NK-92 treated with Interleukin-12 subunit alpha and Interleukin-12 subunit beta, amount 100 ng/mL, for 24 hours (cell line): ENCODE data around the gene NOTCH4.
"Not testable (repeated sequence)": the region's sequence is repeated elsewhere in the genome, so short reads cannot be mapped to it uniquely, and the experiment has no call there.

ENCODE experiments used
- DNase-seq: peaks from one replicate; lab custom pipeline; 2025; lab: John Stamatoyannopoulos, UW

NOTCH4 gene

GRCh38 chr6:32193096-32193495 lies 30.8 kb downstream of the NOTCH4 start:
- not testable (repeated sequence) for DNase-seq

DNA sequence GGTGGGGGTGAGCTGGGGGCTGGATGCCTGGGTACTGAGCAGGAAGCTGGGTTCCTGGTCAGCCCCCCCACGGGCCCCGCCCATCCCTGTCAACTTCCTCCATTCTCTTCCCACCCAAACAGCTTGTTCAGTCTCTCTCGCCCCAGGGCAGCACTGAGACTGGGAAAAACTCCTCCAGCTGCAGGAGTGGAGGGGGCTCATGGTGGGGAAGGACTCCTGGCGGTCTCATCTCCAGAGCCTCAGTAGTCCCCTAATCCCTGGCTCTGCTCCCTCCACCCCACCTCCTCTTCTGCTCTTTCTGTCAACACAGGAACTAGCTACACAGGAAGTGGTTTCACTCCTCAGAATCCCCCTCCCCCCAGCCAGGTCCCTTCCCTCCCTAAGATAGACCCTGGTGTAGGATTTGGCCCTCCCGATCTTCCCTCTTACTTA lies 31.2 kb downstream of the NOTCH4 start, which contains the start of gene GPSM3:
Gene GPSM3 (minus strand): TSS at position 36 of the 432 bp plus-strand sequence. CDS start 130 bp downstream, outside the sequence.
- DNase-seq: peak; percentile 63

- no peak for DNase-seq
These were observed 31.9 kb downstream of the NOTCH4 start for GRCh38 chr6:32191696-32192607.

DNA sequence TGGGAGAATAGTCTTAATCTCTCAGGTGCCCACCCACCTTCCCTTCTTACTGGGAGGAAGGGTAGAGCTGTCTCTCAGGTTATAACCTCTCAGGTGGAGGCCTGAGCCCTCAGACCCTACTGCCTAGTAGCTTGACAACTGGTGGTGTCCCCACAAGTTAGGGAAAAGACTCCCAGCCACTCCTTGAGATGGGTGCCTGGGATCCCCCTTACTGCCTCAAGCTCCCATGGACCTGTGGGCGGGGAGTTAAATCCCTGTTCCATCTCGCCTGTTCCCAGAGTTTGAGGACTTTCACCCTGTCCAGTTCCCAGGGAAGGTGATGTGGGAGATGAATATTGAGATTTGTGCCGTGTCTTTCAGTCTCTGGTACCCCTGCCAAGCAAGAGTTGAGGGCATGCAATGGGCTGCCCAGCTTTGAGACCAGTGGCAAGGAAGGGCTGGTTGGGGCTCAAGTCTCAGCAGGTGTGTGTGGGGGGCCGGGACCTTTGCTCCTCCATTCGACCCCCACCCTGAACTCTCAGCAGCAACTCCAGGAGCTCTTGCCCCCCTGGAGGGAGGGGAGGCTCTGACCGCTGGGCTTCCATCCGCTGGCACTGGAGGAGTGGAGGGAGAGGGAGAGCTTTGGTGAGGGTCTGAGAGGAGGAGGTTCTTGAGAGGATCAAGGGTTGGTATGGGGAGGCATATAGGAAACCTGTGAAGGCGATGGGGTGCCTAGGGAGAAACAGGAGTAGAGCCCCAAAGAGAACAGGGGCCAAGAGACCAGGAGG lies 32.8 kb downstream of the NOTCH4 start:
- no peak for DNase-seq

GRCh38 chr6:32190054-32190851 lies 33.6 kb downstream of the NOTCH4 start, which contains the start of gene PBX2:
Gene PBX2 (minus strand): TSS chr6:32190202. CDS start chr6:32189915, 287 bp downstream.
- peak; percentile 77 for DNase-seq

GRCh38 chr6:32189742-32190053 lies 34.2 kb downstream of the NOTCH4 start:
- no peak for DNase-seq

GRCh38 chr6:32189069-32189741 lies 34.7 kb downstream of the NOTCH4 start:
- DNase-seq: no peak

DNA sequence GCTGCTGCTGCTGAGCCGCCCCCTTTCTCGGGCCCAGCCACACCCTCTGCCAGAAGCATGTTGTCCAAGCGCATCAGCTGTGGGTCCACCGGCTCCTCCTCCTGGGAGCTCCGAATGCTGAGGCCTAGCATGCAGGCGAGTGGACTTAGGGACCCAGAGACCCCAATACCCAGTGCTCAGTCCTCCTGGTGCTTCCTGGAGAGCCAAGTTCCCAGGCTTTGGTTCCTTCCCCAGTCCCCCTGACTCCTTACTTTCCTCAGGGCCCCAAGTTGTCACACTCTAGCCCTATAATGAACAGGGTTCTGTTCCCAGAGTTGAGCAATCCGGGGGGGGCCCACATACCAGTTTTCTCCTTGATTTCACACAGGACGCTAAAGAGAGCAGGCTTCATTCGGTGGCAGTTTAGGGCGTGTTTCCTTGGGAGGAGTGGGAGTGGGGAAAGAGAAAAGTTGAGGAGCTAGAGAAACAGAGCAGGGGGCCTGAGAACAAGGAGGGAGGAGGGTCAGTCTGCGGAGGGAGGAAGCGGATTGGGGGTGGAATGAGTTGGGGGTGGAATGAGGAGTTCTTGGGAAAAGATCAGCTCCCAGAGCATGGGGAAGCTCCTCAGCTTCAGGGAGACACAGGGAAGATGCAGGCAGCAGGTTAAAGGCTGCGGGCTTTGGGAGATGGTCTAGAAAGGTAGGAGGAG lies 35.3 kb downstream of the NOTCH4 start:
- DNase-seq: no peak

GRCh38 chr6:32187725-32188380 lies 36.0 kb downstream of the NOTCH4 start:
- DNase-seq: not testable (repeated sequence)

DNA sequence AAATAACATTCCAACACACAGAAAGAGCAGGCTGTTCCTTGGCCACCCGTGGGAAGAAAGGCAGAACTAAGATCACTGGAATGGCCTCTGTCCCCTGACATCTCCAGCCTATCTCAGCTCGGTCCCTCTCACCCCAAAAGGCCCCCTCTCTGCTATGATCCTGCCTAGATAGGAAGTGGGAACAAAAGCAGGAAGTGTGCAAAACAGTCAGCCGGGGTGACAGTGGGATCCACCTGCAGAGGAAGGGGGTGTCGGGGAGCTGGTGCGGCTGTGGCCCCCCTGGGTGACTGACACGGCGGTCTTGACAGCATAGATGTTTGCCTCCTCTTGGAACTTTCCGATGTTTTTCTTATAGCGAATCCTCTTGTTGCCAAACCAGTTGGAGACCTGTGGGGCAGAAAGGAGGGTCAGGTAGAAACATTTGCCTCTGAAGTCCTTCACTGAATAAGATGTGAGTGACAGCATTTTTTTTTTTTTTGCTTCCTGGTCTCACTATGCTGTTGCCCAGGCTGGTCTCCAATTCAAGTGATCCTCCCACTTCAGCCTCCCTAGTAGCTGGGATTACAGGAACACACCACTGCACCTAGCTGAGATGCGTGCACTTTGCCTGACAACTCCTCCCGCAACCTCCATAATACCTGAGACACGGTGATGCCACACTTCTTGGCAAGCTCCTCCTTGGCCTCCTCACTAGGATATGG lies 36.7 kb downstream of the NOTCH4 start:
- no peak for DNase-seq

GRCh38 chr6:32186151-32186840 lies 37.6 kb downstream of the NOTCH4 start:
- DNase-seq: not testable (repeated sequence)

DNA sequence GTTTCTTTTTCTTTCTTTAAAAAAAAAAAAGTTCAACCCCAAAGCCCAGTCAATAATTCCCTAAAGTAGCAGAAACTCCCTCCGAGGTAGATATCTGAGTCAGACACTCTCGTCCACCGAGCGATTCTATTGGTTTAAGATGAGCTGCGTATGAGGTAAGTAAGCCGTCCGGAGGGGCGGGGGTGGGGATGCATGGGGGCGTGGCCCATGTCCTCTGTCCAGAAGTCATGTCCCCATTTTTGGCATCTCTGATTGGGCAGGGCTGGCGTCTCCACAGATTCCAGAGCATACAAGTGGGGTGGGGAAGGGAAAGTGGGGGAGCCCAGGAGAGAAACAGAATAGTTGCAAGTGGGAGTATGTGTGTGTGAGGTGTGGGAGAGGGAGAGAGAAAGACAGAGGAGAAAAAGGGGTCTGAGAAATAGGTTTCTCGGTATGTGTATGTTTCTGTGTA lies 38.2 kb downstream of the NOTCH4 start:
- not testable (repeated sequence) for DNase-seq

- DNase-seq: no peak
These were observed 39.7 kb downstream of the NOTCH4 start, which contains the start of gene AGER for GRCh38 chr6:32184084-32184640. Gene AGER (minus strand): TSS chr6:32184253. CDS start chr6:32184222, 31 bp downstream.

GRCh38 chr6:32183483-32184083 lies 40.3 kb downstream of the NOTCH4 start:
- no peak for DNase-seq

GRCh38 chr6:32183030-32183429 lies 40.8 kb downstream of the NOTCH4 start:
- no peak for DNase-seq

- no peak for DNase-seq
These were observed 41.3 kb downstream of the NOTCH4 start for GRCh38 chr6:32182555-32182981.

- DNase-seq: no peak
These were observed 41.8 kb downstream of the NOTCH4 start for GRCh38 chr6:32181915-32182529.
